Glutamatergic neuron (in vitro differentiated cells): ENCODE measurements around the gene GABPB1. TPM values are rescaled to one million over a fixed set of nuclear protein-coding genes. Genes with fewer than 3 reads are reported as not detected.

ENCODE experiments used
- DNase-seq: peaks from one replicate; pipeline ENCODE4 v3.0.0; 2022
- H3K27ac Mint-ChIP-seq: one replicate; pipeline ENCODE4 v1.8.0; 2020; ENCODE audit warnings: mild to moderate bottlenecking, mixed read lengths, inconsistent platforms; ENCODE audit not compliant: unreplicated experiment
- H3K27me3 Mint-ChIP-seq: one replicate; pipeline ENCODE4 v1.8.0; 2020; ENCODE audit warnings: mild to moderate bottlenecking, moderate library complexity, mixed read lengths, inconsistent platforms; ENCODE audit not compliant: unreplicated experiment
- H3K36me3 Mint-ChIP-seq: one replicate; pipeline ENCODE4 v1.8.0; 2020; ENCODE audit warnings: mild to moderate bottlenecking, mixed read lengths, inconsistent platforms; ENCODE audit not compliant: unreplicated experiment
- H3K4me1 Mint-ChIP-seq: one replicate; pipeline ENCODE4 v1.8.0; 2020; ENCODE audit warnings: mild to moderate bottlenecking, low read depth, mixed read lengths, inconsistent platforms; ENCODE audit not compliant: unreplicated experiment
- H3K4me3 Mint-ChIP-seq: one replicate; pipeline ENCODE4 v1.8.0; 2020; ENCODE audit warnings: mild to moderate bottlenecking, mixed read lengths, inconsistent platforms; ENCODE audit not compliant: unreplicated experiment
- H3K9me3 Mint-ChIP-seq: one replicate; pipeline ENCODE4 v1.8.0; 2020; ENCODE audit warnings: mild to moderate bottlenecking, moderate library complexity, mixed read lengths, inconsistent platforms; ENCODE audit not compliant: unreplicated experiment
- CTCF ChIP-seq: fragments of 200-600 bp; sonication (generic); IDR thresholded peaks from one replicate; pipeline ENCODE4 v1.5.0; 2021; ENCODE audit not compliant: partially characterized antibody, unreplicated experiment
- total RNA-seq: library from RNA; stranded (reverse); fragmentation: NEBNext Ultra II Directional; extraction: Animal tissue kit (Norgen Biotek cat#: 25700); gene quantifications from one replicate; pipeline ENCODE4 v1.2.1, GENCODE V29; 2021; ENCODE audit not compliant: unreplicated experiment

GABPB1 gene
- total RNA-seq, 1 donor from 2014 or later = 23.9 TPM

DNA sequence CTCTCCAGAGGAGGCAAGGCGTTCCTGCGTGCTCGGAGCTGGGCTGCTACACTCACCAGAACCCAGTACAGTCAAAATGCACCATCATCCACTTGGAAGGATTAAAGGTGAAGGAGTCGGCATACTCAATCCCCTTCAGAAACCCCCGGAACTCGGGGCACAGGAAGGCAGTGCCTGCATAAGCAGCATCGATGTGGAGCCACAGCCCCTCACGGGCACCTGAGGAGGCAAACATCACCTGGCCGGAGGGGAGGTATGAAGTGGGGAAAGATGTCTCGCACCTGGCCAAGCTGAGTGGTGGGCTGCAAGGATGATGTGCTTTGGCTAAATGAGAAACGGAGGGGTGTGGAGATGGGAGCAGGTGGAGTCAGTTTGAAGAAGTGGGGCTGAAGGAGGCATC, 102.4 kb downstream of the GABPB1 start:
- peaks cover 4% of the 10 kb centered on the region for H3K9me3 Mint-ChIP-seq
- H3K27me3 Mint-ChIP-seq = no peaks in the 10 kb centered on the region
- TF ChIP-seq CTCF = no peak
- DNase-seq = no peak
- peaks cover 3% of the 10 kb centered on the region for H3K4me1 Mint-ChIP-seq
- H3K27ac Mint-ChIP-seq = no peak overlapping the region
- no peaks in the 10 kb centered on the region for H3K36me3 Mint-ChIP-seq
- no peak overlapping the region for H3K4me3 Mint-ChIP-seq

DNA sequence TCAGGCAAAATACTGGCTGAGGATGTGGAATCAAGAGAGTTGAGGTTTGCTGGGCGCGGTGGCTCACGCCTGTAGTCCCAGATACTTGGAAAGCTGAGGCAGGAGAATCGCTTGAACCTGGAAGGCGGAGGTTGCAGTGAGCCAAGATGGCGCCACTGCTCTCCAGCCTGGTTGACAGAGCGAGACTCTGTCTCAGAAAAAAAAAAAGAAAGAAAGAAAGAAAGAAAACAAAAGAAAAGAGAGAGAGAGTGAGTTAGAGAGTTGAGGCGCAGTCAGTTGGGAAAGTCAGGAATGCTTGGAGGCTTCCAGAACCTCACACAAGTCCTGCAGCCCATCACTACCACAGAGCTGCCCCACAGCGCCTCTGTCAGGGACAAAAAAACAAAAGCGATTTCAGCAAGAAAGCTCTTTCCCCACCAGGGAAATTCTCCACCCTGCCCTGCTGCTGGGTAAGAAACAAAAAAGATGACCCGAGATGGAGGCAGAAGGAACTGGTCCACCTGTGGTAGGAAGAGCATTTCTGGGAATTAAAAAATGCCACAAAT, 103.3 kb downstream of the GABPB1 start:
- TF ChIP-seq CTCF = no peak
- no peak for DNase-seq
- no peak overlapping the region for H3K4me3 Mint-ChIP-seq

DNA sequence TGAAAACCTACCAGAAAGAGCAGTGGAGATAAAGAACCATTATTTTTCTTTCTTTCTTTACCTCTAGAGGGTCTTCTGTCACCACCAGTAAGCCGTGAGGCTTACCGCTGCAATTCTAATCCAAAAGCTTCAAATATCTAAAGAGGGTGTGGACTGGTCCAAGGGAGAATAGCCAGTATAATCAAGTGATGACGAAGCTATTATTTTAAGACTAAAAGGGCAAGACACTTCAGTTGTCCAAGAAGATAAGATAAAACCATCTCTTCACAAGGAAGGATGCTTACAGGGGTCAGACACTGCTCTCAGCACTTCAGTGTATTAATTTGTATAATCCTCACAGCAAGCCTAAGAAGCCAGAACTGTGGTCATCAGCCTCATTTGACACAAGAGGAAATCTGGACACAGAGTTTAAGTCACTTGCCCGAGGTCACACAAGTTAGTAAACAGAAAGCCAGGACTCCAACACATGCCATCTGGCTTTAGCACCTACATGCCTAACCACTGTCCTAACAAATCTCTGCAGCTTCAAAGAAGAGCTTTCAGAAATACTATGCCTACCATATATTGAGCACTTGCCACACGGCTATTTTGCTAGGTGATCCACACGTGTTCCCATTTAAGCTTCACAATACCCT, 104.1 kb downstream of the GABPB1 start:
- Mint-ChIP-seq H3K9me3 (peaks cover 2% of the 10 kb centered on the region), H3K4me3 (no peak overlapping the region), H3K36me3 (no peaks in the 10 kb centered on the region), H3K27me3 (no peaks in the 10 kb centered on the region), H3K27ac (no peak overlapping the region), H3K4me1 (peaks cover 3% of the 10 kb centered on the region)
- DNase-seq = no peak
- TF ChIP-seq CTCF = no peak

More for the DNA sequence above, 103.3 kb downstream of the GABPB1 start:
- Mint-ChIP-seq H3K36me3 (no peaks in the 10 kb centered on the region), H3K4me1 (peaks cover 3% of the 10 kb centered on the region), H3K27me3 (no peaks in the 10 kb centered on the region), H3K27ac (no peak overlapping the region), H3K9me3 (peaks cover 2% of the 10 kb centered on the region)

- no peaks in the 10 kb centered on the region for H3K36me3 Mint-ChIP-seq
- peaks cover 2% of the 10 kb centered on the region for H3K9me3 Mint-ChIP-seq
- DNase-seq = no peak
- H3K4me1 Mint-ChIP-seq = peaks cover 3% of the 10 kb centered on the region
- H3K27me3 Mint-ChIP-seq = no peaks in the 10 kb centered on the region
- TF ChIP-seq CTCF = no peak
- no peak overlapping the region for H3K27ac Mint-ChIP-seq
- no peak overlapping the region for H3K4me3 Mint-ChIP-seq
Observed at GRCh38 chr15:50249704-50250103, 105.3 kb downstream of the GABPB1 start.

GRCh38 chr15:50248994-50249582, 105.9 kb downstream of the GABPB1 start:
- peaks cover 2% of the 10 kb centered on the region for H3K9me3 Mint-ChIP-seq
- no peak overlapping the region for H3K4me3 Mint-ChIP-seq
- TF ChIP-seq CTCF = no peak
- H3K27me3 Mint-ChIP-seq = no peaks in the 10 kb centered on the region
- DNase-seq = no peak
- H3K4me1 Mint-ChIP-seq = peaks cover 3% of the 10 kb centered on the region
- no peak overlapping the region for H3K27ac Mint-ChIP-seq
- H3K36me3 Mint-ChIP-seq = no peaks in the 10 kb centered on the region
